Medulla oblongata (tissue), 1 donor: ENCODE data around the gene S100A13.
"Not testable (repeated sequence)": the region's sequence is repeated elsewhere in the genome, so short reads cannot be mapped to it uniquely, and the experiment has no call there.

ENCODE experiments used
- DNase-seq: peaks from one replicate; pipeline ENCODE4 v3.0.0-alpha.2; 2015; ENCODE audit errors: extremely low spot score

The S100A13 gene

GRCh38 chr1:153608089-153608682 lies 19.1 kb downstream of the S100A13 start:
- DNase-seq = no peak

- DNase-seq = no peak
Observed at GRCh38 chr1:153607381-153607780, 19.9 kb downstream of the S100A13 start.

- no peak for DNase-seq
Observed at GRCh38 chr1:153606194-153606593, 21.1 kb downstream of the S100A13 start.

GRCh38 chr1:153602749-153603148 lies 24.6 kb downstream of the S100A13 start:
- DNase-seq = no peak

GRCh38 chr1:153599847-153600246 lies 27.5 kb downstream of the S100A13 start:
- no peak for DNase-seq

GRCh38 chr1:153598309-153599172 lies 28.8 kb downstream of the S100A13 start:
- no peak for DNase-seq

GRCh38 chr1:153597206-153597605 lies 30.1 kb downstream of the S100A13 start:
- DNase-seq = no peak

GRCh38 chr1:153592748-153593147 lies 34.6 kb downstream of the S100A13 start:
- peak; percentile 72 for DNase-seq

- DNase-seq = no peak
Observed at GRCh38 chr1:153588482-153588881, 38.8 kb downstream of the S100A13 start.

- not testable (repeated sequence) for DNase-seq
Observed at GRCh38 chr1:153588033-153588432, 39.3 kb downstream of the S100A13 start.

- DNase-seq = no peak
Observed at GRCh38 chr1:153587314-153587713, 40.0 kb downstream of the S100A13 start.

GRCh38 chr1:153586347-153586746 lies 41.0 kb downstream of the S100A13 start:
- DNase-seq = no peak

GRCh38 chr1:153585006-153585405 lies 42.3 kb downstream of the S100A13 start:
- DNase-seq = no peak

GRCh38 chr1:153583976-153584375 lies 43.3 kb downstream of the S100A13 start:
- DNase-seq = no peak

- DNase-seq = not testable (repeated sequence)
Observed at GRCh38 chr1:153583514-153583913, 43.8 kb downstream of the S100A13 start.

- DNase-seq = not testable (repeated sequence)
Observed at GRCh38 chr1:153582836-153583235, 44.5 kb downstream of the S100A13 start.

- no peak for DNase-seq
Observed at GRCh38 chr1:153578936-153579335, 48.4 kb downstream of the S100A13 start.

- DNase-seq = no peak
Observed at GRCh38 chr1:153578490-153578889, 48.8 kb downstream of the S100A13 start.

- DNase-seq = peak; percentile 70
Observed at GRCh38 chr1:153577624-153578051, 49.7 kb downstream of the S100A13 start.

- no peak for DNase-seq
Observed at GRCh38 chr1:153577138-153577537, 50.2 kb downstream of the S100A13 start.

- not testable (repeated sequence) for DNase-seq
Observed at GRCh38 chr1:153575497-153575896, 51.8 kb downstream of the S100A13 start.

- DNase-seq = not testable (repeated sequence)
Observed at GRCh38 chr1:153575081-153575491, 52.2 kb downstream of the S100A13 start.

- no peak for DNase-seq
Observed at GRCh38 chr1:153573351-153573750, 54.0 kb downstream of the S100A13 start.
